ENCODE data around the gene GAST.
"Not testable (repeated sequence)": the region's sequence is repeated elsewhere in the genome, so short reads cannot be mapped to it uniquely, and the experiment has no call there.

Gene GAST

DNA sequence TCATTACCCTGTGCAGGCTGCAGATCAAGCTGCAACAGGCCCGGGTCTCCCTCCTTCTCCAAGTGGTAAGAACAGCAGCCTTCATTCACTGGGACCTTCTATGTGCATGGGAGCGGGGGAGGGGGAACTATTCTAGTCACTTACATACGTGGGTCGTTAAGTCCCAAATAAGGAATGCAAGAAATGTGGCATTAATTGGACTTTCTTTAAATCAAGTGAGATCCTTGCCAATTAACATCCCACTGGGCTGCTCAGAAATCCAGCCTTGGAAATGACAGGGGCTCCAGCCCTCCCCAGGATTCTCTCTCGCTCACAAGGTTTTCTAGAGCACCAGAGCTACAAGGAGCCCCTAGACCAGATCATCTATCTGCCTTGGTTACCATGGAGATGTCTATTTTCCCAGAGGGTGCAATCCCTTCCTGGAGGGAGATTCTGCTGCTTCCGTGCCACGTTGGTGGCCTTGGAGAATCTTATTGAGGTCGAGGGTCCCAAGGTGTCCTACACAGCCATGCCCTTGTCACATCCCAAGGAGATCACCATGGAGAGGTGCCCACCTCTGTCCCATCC is 28.6 kb upstream of the GAST start:
- DNase-seq, result no peak

DNA sequence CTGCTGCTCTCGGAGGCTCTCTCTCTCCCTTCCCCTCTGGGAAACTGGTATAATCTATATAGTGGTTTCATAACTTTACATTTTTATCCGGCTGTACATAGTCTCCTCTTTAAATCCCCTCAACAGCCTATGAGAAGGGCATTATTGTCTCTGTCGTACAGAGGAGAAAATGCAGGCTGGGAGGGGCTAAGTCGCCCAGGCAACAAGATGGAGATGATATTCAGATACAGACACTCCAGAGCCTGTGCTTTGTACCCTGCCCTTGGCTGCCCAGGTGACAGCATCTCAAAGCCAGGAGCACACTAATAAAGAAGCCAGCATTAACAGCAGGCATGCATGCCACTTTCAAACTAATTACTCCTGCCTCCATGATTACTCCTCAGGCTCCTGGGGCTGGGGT is 28.1 kb upstream of the GAST start:
- DNase-seq, result peak in 4 of 51 donors; percentile 5 to 26 (median 13)

DNA sequence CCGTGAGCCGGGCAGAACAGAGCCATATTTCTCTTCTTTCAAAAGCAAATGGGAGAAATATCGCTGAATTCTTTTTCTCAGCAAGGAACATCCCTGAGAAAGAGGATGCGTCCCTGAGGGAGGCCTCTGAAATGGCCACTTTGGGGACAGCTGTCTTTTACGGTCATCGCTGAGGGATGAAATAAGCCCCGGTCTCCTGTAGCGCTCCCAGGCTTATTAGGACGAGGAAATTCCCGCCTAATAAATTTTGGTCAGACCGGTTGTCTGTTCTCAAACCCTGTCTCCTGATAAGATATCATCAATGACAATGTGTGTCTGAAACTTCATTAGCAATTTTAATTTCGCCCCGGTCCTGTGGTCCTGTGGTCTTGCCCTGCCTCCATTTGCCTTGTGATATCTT is 26.4 kb upstream of the GAST start:
- not testable (repeated sequence) for DNase-seq

GRCh38 chr17:41686281-41686680 is 25.9 kb upstream of the GAST start:
- DNase-seq, result no peak

DNA sequence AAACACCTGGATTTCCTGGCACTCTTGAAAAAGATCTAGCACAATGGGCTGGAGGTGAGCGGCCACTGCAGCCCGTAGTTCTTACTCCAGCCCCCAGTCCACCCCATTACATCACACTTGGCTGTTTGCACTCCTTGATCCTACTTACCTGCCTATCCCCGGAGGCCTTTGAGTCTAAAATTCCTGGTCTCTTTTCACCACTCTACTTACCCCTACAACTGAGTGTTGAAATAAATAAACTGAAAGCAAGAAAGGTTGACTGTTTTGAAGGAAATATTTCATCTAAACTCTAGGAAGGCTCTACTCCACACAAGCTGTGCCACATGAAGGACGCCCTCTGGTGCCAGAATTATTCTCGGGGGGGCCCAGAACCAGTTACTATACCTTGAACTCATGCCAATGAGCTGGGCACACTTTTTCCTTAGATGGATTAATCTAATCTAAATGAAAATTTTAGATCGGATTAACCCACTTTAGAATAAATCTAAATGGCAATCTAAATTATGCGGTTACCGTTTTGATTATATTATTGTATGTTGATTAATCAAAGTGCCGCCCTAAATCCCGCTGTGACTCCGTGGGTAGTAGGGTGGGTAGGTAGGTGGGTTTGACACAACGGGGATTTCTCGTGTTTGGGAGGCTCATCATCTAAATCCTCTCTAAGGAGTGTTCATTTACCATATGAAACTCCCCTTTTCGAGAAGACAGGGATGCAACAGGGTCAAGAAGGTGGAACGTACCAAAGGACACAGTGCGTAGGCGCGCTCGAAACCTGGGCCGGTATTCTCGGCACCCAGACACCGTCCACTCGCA is 24.1 kb upstream of the GAST start:
- peak in 19 of 51 donors; percentile 7 to 85 (median 19) for DNase-seq

DNA sequence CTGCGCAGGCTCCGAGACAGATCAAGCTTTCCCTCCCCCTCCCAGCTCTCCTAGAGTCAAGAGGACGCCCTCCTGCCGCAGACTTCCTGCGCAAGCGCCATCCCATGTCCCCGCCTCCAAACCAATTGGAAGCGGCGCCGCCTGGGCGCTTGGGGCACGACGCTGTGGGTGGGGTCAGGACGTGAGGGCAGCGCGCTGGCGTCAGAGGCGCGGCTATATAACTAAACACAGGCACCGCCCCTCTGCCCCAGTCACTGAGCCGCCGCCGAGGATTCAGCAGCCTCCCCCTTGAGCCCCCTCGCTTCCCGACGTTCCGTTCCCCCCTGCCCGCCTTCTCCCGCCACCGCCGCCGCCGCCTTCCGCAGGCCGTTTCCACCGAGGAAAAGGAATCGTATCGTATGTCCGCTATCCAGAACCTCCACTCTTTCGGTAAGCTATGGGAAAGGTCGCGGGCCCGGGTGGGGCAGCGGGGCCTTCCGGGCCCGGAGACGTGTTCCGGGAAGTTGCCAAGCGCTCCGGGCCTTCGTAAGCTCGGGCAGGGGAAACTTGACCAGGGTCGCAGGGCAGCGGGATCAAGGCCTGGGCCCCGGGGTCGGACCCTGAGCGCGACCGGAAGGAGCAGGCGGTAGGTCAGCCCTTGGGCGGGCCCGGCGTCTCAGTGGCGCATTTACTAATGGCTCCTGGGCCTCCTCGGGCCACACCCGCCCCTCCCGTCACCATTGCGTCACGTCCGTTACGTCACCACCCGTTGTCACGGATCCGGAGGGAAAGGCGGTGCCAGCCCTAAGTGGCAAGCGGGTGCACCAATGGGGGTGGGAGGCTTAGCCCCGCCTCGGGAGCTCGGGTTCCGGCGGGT is 23.3 kb upstream of the GAST start, which contains the start of gene EIF1:
TSS of gene EIF1 (plus strand) at position 245 of the 856 bp plus-strand sequence. CDS start at position 399, 154 bp downstream.
- peak; percentile 97 to 100 (median 100) for DNase-seq

DNA sequence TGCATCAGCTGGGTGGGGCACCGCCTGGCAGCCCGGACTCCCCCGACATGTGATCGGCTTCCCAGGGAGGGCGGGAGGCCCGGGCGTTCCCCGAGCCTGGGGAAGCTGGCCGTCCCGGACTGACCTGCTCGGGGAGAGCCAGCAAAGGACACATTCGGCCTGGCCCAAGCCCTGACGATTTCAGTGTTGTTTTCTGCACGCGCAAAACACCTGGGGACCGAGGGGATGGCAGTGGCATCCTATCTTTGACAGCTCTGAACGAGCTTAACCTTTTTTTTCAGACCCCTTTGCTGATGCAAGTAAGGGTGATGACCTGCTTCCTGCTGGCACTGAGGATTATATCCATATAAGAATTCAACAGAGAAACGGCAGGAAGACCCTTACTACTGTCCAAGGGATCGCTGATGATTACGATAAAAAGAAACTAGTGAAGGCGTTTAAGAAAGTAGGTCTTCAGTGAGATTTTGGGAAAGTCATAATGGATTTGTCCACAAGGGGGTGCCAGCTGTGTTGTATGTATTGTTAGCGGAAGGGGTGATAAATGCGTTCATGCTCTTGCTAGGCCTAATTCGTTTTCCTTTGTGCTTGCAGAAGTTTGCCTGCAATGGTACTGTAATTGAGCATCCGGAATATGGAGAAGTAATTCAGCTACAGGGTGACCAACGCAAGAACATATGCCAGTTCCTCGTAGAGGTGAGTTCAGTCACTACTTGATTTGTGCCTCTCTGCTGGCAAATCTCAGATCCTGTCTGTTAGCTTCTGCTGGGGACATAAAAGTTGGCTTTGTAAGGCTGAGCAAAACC is 22.4 kb upstream of the GAST start:
- DNase-seq, result peak in 2 of 51 donors; percentile 3 to 16

DNA sequence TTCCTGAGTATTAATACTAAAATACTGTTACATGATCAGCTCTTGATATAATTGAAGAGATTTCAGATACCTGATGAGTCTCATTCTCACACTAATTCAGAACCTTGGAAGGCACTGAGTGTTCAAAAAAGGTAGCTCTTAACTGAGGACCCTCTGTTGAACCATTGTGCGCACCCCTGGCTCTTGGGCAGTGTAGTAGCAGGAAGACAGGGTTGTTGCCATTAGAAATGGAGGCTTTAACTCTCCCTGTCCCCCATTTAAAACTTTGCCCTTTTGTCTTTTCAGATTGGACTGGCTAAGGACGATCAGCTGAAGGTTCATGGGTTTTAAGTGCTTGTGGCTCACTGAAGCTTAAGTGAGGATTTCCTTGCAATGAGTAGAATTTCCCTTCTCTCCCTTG is 21.6 kb upstream of the GAST start:
- DNase-seq, result no peak

DNA sequence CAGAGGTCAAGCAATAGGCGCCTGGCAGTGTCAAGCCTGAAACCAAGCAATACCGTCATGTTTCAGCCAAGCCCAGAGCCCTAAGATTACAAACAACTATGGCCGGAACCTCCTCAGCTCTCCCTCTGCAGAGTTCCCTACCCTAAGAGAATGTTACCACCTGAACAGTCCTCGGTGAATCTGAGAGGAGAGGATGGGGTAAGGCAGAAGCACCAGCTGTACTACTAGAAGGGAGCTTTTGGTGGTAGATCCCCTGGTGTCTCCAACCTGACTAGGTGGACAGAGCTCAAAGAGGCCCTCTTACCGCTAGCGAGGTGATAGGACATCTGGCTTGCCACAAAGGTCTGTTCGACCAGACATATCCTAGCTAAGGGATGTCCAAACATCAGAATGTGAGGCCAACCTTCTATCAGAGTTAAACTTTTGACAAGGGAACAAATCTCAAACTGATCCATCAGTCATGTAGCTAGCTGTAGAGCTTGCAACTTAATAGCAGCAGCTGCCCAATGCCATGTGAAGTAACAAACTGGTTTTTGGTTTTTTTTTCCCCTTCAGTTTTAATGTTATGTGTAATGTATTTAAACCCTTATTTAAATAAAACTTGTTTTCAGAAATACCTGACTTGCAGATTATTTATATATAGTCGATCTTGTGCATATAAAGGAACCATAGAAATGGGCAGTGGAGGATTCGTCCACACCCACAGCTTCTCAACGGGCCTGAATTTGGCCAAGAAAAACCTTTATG is 20.9 kb upstream of the GAST start:
- no peak for DNase-seq

GRCh38 chr17:41692722-41693521 is 19.2 kb upstream of the GAST start:
- DNase-seq, result no peak

GRCh38 chr17:41695134-41695661 is 16.9 kb upstream of the GAST start:
- DNase-seq, result no peak

DNA sequence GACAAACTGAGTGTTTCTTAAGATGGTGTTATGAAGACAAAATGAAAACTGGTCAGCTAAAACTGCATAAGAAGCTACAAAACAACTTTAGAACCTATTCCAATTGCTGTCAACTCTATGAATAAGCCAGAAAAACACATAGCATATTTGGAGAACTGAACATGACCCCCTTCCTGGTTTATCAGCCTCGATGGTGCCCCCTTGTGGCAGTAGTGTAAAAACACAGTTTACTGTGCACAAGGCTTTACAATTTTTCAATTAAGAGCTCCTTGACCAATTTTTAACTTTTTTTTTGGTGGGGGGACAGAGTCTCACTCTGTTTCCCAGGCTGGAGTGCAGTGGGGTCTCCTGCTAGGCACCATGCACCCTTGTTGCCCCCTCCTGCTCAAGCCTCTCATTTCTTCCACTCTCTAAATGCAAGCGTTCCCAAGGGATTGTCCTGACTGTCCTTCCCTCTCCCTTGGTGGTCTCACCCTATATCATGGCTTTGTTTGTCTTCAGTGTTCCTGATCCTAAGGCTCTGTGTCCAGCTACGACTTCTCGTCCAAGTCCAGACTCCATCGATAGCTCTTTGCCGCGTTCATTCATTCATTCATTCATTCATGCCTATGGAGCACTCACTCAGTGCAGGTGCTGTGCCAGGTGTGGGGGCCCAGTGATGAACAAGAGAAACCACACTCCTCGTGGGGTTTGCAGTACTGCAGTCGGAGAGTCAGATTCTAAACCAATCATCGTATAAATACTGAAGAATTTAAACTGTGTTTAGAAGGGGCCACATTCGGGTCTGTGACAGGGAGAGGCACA is 16.0 kb upstream of the GAST start:
- DNase-seq, result peak in 22 of 51 donors; percentile 5 to 71 (median 32)

DNA sequence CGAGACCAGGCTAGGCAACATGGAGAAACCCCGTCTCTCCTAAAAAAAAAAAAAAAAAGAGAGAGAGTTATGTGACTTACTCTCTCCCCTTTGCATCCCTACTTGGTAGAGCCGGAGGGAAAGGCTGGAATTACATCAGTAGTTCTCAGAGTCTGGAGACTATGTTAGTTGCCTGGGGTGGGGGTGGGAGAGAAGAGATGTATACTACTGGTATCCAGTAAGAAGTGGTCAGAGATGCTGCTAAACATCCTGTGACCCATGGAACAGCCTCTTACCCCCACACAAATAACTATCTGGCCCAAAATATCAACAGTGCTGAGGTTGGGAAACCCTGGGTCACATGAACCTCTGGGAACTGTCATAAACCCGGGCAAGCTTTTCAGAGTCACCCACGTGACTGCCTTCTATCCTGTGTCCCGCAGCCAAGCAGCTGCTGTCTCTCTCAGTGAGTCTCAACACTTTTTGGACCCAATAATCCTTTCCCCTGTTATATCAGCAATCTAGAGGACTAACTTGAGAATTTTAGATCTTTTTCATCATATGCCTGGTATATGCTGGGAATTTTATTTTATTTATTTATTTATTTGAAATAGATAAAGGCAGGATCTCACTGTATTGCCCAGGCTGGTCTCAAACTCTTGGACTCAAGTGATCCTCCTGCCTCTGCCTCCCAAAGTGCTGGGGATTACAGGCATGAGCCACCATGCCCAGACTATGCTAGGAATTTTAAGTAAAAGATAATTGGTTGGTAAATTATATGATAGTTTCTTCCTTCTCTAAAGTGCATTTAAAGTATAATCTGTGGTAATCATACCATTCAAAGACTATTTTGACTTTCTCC is 14.8 kb upstream of the GAST start:
- DNase-seq, result peak in 31 of 51 donors; percentile 6 to 71 (median 32)

DNA sequence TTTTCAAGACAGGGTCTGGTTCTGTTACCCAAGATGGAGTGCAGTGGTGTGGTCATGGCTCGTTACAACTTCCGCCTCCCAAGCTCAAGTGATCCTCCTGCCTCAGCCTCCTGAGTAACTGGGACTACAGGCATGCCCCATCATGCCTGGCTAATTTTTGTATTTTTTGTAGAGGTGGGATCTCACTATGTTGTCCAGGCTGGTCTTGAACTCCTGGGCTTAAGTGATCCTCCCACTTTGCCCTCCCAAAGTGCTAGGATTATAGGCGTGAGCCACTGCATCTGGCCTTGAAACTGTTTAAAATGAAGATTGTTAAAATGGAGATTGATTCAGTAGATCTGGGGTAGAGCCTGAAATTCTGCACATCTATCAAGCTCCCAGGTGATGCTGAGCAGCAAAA is 11.3 kb upstream of the GAST start:
- not testable (repeated sequence) for DNase-seq

DNA sequence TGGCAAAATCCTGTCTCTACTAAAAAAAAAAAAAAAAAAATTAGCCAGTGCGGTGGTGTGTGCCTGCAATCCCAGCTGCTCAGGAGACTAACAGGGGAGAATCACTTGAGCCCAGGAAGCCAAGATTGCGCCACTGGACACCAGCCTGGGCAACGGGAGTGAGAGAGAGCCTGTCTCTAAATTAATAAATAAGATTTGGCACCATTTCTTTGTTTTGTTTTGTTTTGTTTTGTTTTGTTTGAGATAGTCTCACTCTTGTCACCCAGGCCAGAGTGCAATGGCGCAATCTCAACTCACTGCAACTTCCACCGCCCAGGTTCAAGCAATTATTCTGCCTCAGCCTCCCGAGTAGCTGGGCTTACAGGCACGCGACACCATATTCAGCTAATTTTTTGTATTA is 9.4 kb upstream of the GAST start:
- no peak for DNase-seq

- DNase-seq, result peak in 11 of 51 donors; percentile 7 to 68 (median 28)
Observed at GRCh38 chr17:41705271-41705991, 6.7 kb upstream of the GAST start.

Data from hypothalamus (tissue), 51 donors.